Stimulated activated CD8-positive, alpha-beta memory T cell treated with anti-CD3 and anti-CD28 coated beads, Interleukin-4, amount 100 ng/mL, for 48 hours (primary cell): Measurements from ENCODE around the gene SLC6A11.

Experiments used
- DNase-seq: peaks from one replicate; pipeline ENCODE4 v3.0.0-alpha.2; 2020

SLC6A11 gene

GRCh38 chr3:10957976-10958749 is 142.1 kb downstream of the SLC6A11 start:
- no peak for DNase-seq

GRCh38 chr3:10960255-10960654 is 144.2 kb downstream of the SLC6A11 start:
- DNase-seq: no peak

DNA sequence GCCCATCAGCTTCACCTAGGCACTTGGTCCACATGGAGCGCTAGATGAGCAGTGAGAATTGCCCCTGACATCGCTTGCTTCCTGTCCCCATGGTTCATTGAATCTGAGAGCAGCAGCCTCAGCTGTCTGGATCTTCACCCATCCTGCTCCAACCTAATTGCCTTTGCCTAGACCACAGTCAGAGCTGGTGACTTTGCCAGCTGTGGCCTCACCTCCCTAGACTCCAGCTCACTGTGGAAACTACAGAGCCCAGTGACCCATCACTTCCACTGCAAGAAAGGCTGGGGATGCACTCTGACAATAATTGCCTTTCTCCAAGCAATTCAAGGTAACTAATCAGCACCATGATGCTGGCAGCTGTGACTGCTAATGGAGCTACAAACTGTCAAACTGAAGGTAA is 145.9 kb downstream of the SLC6A11 start:
- no peak for DNase-seq

GRCh38 chr3:10962481-10963036 is 146.5 kb downstream of the SLC6A11 start:
- DNase-seq: no peak

- DNase-seq: no peak
These were observed 148.6 kb downstream of the SLC6A11 start for GRCh38 chr3:10964537-10965167.

DNA sequence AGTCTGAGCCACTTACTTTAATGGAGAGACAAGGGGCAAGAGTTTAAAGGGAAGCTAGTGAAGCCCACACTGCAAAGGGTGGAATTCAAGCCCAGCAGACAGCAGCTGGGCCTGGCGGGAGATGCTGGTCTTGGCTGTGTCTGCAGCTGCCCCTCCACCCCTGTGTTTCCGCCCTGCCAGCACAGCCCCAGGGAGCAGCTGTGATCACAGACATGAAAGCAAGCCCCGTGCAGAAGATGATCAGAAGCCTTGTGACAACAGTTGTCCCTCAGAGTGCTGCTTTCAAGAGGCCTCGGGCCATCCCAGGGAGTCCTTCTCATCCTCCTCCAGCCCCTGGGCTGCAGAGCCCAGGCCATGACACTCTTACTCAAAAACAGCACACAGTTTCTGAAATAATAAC is 152.4 kb downstream of the SLC6A11 start:
- no peak for DNase-seq

- no peak for DNase-seq
These were observed 154.4 kb downstream of the SLC6A11 start for GRCh38 chr3:10970306-10970960.

- no peak for DNase-seq
These were observed 156.2 kb downstream of the SLC6A11 start for GRCh38 chr3:10972072-10972782.

GRCh38 chr3:10973046-10973595 is 157.1 kb downstream of the SLC6A11 start:
- DNase-seq: no peak

DNA sequence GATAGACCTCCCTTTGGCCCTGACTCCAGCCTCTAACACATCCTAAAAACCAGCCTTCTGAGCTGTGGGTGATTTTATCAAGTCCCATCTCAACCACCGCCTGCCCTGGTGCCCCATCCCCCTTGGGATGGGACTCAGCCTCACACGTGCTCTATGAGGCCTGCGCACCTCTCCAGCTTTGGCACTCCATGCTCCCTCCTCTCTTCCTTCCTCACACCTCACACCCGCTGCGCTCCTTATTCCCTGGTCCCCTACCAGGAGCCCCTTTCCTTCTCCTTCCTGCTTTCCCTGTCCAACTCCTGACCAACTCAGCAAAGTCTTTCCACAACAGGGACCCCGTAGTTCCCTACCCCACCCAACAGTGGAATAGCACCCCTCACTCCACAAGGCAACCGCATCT is 158.1 kb downstream of the SLC6A11 start:
- no peak for DNase-seq

- DNase-seq: no peak
These were observed 158.8 kb downstream of the SLC6A11 start for GRCh38 chr3:10974746-10975375.

DNA sequence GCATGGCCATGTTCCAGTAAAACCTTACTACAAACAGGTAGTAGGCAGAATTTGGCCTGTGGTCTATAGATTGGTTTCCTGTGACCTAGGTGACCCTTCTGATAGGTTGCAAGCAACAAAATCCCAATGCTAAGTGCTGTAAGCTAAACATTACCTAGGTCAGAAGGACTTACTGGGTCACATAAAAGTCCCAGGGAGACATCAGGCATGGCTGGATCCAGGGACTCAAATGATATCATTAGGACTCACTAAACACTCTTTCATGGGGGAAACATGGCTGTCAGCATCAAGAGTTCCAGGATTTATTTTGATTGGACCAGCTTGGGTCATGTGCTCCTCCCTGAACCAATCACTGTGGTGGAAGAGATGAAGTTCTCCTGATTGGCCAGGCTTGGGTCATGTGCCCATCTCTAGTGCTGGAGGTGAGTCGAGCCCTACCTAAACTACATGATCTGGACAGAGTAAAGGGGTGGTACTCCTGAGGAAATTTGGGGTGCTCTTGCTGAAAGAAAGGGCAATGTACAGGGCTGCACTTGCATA is 159.7 kb downstream of the SLC6A11 start:
- no peak for DNase-seq

DNA sequence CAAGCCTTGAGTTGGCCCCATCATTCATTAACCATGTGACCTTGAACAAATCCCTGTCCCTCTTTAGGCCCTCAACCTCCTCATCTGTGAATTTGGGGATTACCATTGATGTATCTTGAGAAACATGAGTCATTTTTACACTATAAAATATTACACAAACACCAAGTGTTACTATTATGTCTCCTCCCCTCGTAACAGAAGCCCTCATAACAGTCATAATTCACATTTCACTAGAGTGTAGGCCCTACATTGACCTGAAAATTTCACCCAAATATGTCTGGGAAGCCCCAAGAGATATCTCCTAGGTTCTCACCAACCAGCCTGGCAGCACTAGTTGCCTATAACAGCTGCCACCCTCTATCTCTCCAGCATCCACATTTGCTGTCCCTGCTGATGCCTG is 160.7 kb downstream of the SLC6A11 start:
- no peak for DNase-seq

GRCh38 chr3:10977892-10978510 is 162.0 kb downstream of the SLC6A11 start:
- no peak for DNase-seq

DNA sequence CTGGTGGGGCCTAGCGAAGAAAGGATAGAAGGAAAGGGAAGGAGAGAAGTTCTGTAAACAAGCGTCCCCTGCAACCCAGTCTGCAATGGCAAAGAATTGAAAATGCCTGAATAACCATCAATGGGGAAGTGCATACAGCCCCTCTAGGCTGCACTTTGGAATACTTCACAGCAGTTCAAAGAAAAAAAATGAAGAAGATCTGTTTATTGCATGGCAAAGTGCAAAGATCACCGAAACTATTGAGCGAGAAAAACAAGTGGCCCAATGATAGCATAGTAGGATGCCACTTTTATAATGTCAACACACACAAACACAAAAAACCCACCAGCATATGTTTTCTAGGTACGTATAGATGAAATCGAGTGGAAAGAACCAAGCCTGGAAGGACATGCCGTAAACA is 162.9 kb downstream of the SLC6A11 start:
- no peak for DNase-seq

DNA sequence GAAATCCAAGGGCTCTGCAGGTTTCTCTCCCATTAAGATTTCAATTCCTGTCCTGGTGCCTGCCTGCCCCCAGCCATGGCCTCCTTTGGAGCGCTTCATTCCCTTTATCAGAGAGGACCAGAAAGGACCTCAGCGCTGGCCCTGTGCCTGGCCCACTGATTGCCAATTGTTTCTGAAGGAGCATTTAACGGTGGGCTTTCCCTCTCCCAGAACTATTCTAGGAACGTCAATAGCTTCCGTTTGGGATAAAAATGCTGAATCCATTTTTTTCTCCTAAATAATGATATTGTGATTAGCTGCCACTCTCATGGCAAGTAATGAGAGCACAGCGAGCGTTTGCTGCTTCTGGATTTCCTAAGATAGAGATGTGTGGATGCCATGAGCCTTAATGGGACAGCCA is 164.3 kb downstream of the SLC6A11 start:
- DNase-seq: no peak

DNA sequence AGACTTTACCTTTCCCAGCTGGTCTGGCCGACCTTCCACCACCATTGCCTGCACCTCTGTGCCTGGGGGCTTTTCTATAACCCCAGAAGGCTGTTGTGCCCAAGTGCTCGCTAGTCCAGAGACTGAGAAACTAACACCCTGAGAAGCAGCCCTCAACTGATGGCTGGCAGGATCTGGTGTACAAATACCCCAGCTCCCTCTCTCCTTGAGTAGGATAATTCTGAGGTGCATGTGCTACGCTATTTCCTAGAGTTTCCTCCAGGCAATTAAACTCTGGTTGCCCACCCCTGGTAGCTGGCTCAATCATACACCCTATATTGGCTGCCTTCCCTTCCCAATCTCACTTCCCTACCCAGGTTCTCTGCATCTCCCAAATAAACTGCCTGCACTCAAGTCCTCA is 165.0 kb downstream of the SLC6A11 start:
- DNase-seq: no peak

DNA sequence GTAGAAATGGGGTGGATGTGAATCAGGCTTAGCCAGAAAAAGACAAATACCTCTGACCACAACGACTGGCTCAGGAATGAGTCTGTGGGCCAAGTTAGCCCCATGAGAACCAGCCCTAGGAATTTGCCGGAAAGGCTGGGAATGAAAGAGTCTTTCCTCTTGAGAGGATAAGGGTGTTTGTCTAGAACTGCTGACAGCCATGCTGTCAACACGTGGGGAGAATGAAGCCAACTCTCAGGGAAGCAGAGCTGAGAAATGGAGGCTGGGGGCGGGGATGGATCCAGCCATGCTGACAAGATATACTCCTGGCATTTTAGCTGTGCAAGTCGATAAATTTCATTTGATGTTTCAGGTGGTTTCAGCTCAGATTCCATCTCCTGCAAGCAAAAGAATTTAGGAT is 165.9 kb downstream of the SLC6A11 start:
- DNase-seq: no peak

DNA sequence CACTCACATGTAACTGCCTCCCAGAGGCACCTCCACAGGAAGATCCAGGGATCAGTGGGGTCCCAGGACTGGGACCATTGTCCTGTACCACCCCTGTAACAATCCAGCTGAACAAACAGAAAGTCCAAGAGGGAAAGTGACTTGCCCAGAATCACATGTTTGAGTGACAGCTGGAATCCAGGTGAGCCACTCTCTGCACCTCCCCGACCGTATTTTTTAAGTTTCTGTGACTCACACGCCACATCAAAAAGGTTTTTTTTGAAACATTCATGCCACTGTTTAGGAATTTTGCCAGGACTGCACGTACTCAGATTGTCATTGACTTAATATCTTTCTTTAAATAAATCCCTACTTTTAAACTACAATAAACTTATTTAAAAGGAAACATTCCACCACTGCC is 166.8 kb downstream of the SLC6A11 start:
- no peak for DNase-seq

DNA sequence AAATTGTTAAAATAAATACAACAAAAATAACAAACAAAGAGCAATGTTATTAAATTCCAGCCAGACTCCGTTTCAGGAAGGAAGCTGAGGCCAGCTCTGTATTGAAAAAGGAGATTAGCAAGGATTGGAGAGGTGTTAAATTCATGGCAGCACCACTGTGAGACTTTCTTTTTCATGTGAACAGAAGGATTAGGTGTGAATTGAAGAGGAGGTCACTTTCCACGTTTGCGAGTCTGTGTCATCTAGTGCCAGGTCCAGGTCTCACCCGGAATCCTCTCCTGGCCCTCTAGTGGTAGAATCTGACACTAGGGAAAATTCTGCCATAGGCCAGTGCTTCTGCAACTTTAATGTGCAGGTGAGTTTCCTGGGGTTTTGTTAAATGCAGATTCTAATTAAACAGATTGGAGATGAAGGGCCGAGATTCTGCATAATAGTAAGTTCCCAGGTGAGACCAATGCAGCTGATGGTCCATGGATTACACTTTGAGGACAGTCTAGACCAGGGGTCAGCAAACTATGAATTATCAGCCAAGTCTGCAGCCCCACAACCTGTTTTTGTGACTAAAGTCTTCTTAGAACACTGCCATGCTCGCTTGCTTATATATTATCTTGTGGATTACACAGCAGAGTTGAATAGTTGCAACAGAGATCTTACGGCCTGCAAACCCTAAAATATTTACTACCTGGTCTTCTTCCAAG is 167.3 kb downstream of the SLC6A11 start:
- peak; percentile 26 for DNase-seq

DNA sequence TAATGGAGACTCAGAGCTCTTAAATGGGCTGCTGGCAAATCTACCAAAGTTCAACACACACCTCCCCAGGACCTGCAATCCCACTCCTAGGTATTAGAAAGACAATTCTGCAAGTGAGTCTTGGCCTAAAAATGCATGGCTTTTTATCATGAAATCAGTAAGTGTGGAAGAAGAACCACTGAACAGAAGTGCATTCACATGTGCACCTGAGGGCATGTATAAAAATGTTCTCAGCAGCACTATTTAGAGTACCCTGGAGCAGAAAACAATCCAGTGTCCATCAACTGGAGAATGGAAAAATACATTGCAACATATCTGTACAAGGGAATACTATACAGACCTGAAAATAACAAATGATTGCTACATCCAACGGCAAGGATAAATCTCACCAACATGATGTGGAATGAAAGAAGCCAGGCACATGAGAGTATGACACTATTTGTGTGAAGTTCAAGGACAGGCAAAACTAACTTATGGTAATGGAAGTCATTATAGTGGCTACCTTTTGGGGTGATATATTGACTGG is 168.4 kb downstream of the SLC6A11 start:
- DNase-seq: no peak
